K562 (cell line): ENCODE data around the gene MYO15B. TPM values are rescaled to one million over a fixed set of nuclear protein-coding genes. Genes with fewer than 3 reads are reported as not detected.
A peak's percentile ranks its signal among the peaks of the same experiment; 100 is the strongest.

Source experiments
- ATAC-seq: fragments of 200-7000 bp; cut with Tn5 transposase; 3 replicates; pipeline ENCODE4 v1.9.1; 2020; ENCODE audit warnings: moderate library complexity
- BruUV-seq: library from RNA; stranded (reverse); fragments of 400-500 nt; replicated peaks from 2 replicates; lab custom pipeline; 2021; lab: Mats Ljungman, UMichigan
- CTCF ChIA-PET: fragments of 300-600 bp; formaldehyde crosslinking; extraction: SDS; loops from one replicate; lab custom pipeline; 2021; ENCODE audit warnings: low intra/inter-chr PET ratio; lab: Yijun Ruan, JAX
- POLR2A ChIA-PET: fragments of 300-600, 350-650 bp; sonication (Branson Sonifier 250); formaldehyde crosslinking; extraction: SDS; loops from one replicate; lab custom pipeline; 2021; ENCODE audit warnings: antibody characterized with exemption, inconsistent platforms; lab: Yijun Ruan, JAX
- DNase-seq, 4 experiments: peaks; one replicate each; pipeline versions ENCODE4 v3.0.0 to v3.0.0-alpha.2; 2011 to 2018; ENCODE audit warnings: low spot score in 3 of 4, mixed read lengths in 3 of 4; ENCODE audit errors: extremely low read depth in 1 of 4
- FAIRE-seq: peaks from 2 replicates; lab custom pipeline; 2011; peaks lifted over from hg19 to GRCh38; lab: Jason Lieb, UNC
- H2AFZ ChIP-seq: 2 replicates; pipeline ENCODE4 v1.6.0; 2011; ENCODE audit warnings: low read depth, low read length, control low read depth, inconsistent platforms
- H3K27ac ChIP-seq: fragments of 200-600 bp; 3 replicates; pipeline ENCODE4 v1.8.0; 2011; ENCODE audit warnings: low read depth, mild to moderate bottlenecking, control low read depth, inconsistent platforms, low read length, moderate library complexity, mixed read lengths; ENCODE audit errors: extremely low read depth
- H3K27me3 ChIP-seq, 2 experiments: fragments of 300-600 bp in 1 of 2; 2 replicates in 1 of 2; 3 replicates in 1 of 2; pipeline versions ENCODE4 v1.6.0 to v1.8.0; 2011; ENCODE audit warnings: inconsistent platforms in 2 of 2, low read length in 2 of 2, mild to moderate bottlenecking in 1 of 2, mixed read lengths in 1 of 2, moderate library complexity in 1 of 2; ENCODE audit not compliant: control insufficient read depth in 2 of 2, insufficient read depth in 2 of 2
- H3K36me3 ChIP-seq: fragments of 300-600 bp; 3 replicates; pipeline ENCODE4 v1.8.0; 2011; ENCODE audit warnings: mild to moderate bottlenecking, low read length, inconsistent platforms; ENCODE audit not compliant: control insufficient read depth, insufficient read depth
- H3K4me1 ChIP-seq, 2 experiments: fragments of 200-600 bp in 1 of 2; replicated peaks in 1 of 2; 2 replicates in 1 of 2; 3 replicates in 1 of 2; pipeline versions ENCODE4 v1.5.1 to v1.8.0; 2011; ENCODE audit warnings: inconsistent platforms in 2 of 2, low read length in 2 of 2, mild to moderate bottlenecking in 1 of 2, mixed read lengths in 1 of 2, moderate library complexity in 1 of 2; ENCODE audit not compliant: control insufficient read depth in 2 of 2, insufficient read depth in 2 of 2
- H3K4me2 ChIP-seq: 2 replicates; pipeline ENCODE4 v1.6.1; 2011; ENCODE audit warnings: low read length, control low read depth, inconsistent platforms, mixed read lengths; ENCODE audit not compliant: insufficient read depth
- H3K4me3 ChIP-seq: fragments of 200-600 bp; sonication (generic), shearing (Covaris generic); 2 replicates; pipeline ENCODE4 v1.5.1; 2016; ENCODE audit warnings: control low read depth, inconsistent platforms
- H3K79me2 ChIP-seq: fragments of 200-600 bp; 3 replicates; pipeline ENCODE4 v1.8.0; 2011; ENCODE audit warnings: low read length, inconsistent platforms; ENCODE audit not compliant: control insufficient read depth, insufficient read depth
- H3K9ac ChIP-seq, 2 experiments: 2 replicates each; pipeline versions ENCODE4 v1.6.0 to v1.6.1; 2011; ENCODE audit warnings: low read depth in 2 of 2, low read length in 2 of 2, control low read depth in 1 of 2, inconsistent platforms in 1 of 2, mild to moderate bottlenecking in 1 of 2, mixed read lengths in 1 of 2; ENCODE audit not compliant: insufficient read depth in 1 of 2
- H3K9me1 ChIP-seq: one replicate; pipeline ENCODE4 v1.6.0; 2011; ENCODE audit warnings: inconsistent platforms, mild to moderate bottlenecking, low read length, moderate library complexity; ENCODE audit not compliant: control insufficient read depth, insufficient read depth
- H3K9me3 ChIP-seq: replicated peaks from 2 replicates; pipeline ENCODE4 v1.5.1; 2011; ENCODE audit warnings: low read depth, low read length, inconsistent platforms; ENCODE audit not compliant: control insufficient read depth, insufficient read depth
- H4K20me1 ChIP-seq: replicated peaks from 2 replicates; pipeline ENCODE4 v1.6.1; 2011; ENCODE audit warnings: low read length, inconsistent platforms, mixed read lengths; ENCODE audit not compliant: control insufficient read depth, insufficient read depth
- DNMT1 ChIP-seq: fragments of 450-650 bp; IDR thresholded peaks from 2 replicates; pipeline ENCODE4 v1.6.1; 2016; ENCODE audit warnings: antibody characterized with exemption, mild to moderate bottlenecking
- EZH2 ChIP-seq: IDR thresholded peaks from 2 replicates; pipeline ENCODE4 v1.6.1; 2012; ENCODE audit warnings: low read depth, mild to moderate bottlenecking, inconsistent platforms, low read length, borderline replicate concordance
- GTF2F1 ChIP-seq: IDR thresholded peaks from 2 replicates; pipeline ENCODE4 v1.6.1; 2011; ENCODE audit warnings: low read depth, low read length, improper control_type of control experiment
- HDAC2 ChIP-seq: fragments of 450-650 bp; IDR thresholded peaks from 2 replicates; pipeline ENCODE4 v1.6.1; 2016; ENCODE audit warnings: mild to moderate bottlenecking
- KDM5B ChIP-seq: fragments of 200-600 bp; sonication (generic); IDR thresholded peaks from 2 replicates; pipeline ENCODE4 v1.6.1; 2012; ENCODE audit warnings: low read depth, mild to moderate bottlenecking, moderate library complexity, low read length, control low read depth, inconsistent platforms; ENCODE audit not compliant: insufficient replicate concordance
- MEF2A ChIP-seq: IDR thresholded peaks from 2 replicates; pipeline ENCODE4 v1.6.1; 2011; ENCODE audit warnings: low read depth, mild to moderate bottlenecking, low read length, moderate library complexity; ENCODE audit not compliant: control insufficient read depth
- NUFIP1 ChIP-seq: fragments of 450-650 bp; IDR thresholded peaks from 2 replicates; pipeline ENCODE4 v1.6.1; 2018; ENCODE audit not compliant: partially characterized antibody
- PHF20 ChIP-seq: fragments of 450-650 bp; IDR thresholded peaks from 2 replicates; pipeline ENCODE4 v1.6.1; 2018; ENCODE audit not compliant: partially characterized antibody
- SMARCA5 ChIP-seq: fragments of 450-650 bp; IDR thresholded peaks from 2 replicates; pipeline ENCODE4 v1.6.1; 2016
- SRSF9 ChIP-seq: fragments of 200-400 bp; formaldehyde crosslinking; IDR thresholded peaks from 2 replicates; pipeline ENCODE4 v1.6.1; 2017; ENCODE audit warnings: low read depth, low read length, borderline replicate concordance
- ZBTB1 ChIP-seq: sonication (generic); formaldehyde crosslinking; IDR thresholded peaks from 2 replicates; pipeline ENCODE4 v1.8.1; 2023; ENCODE audit warnings: missing genetic modification reagents, low read depth, mild to moderate bottlenecking, borderline replicate concordance
- ZNF436 ChIP-seq: fragments of 250-450, 450-650 bp; sonication (Bioruptor Pico); formaldehyde crosslinking; IDR thresholded peaks from 2 replicates; pipeline ENCODE4 v1.7.0; 2020; ENCODE audit warnings: mild to moderate bottlenecking
- ZNF592 ChIP-seq: fragments of 450-650 bp; IDR thresholded peaks from 2 replicates; pipeline ENCODE4 v1.6.1; 2017; ENCODE audit warnings: antibody characterized with exemption, mild to moderate bottlenecking
- ZNF696 ChIP-seq: fragments of 250-450 bp; sonication (Bioruptor Pico); conservative IDR thresholded peaks from 2 replicates; pipeline ENCODE4 v1.4.0; 2020; ENCODE audit warnings: mild to moderate bottlenecking, moderate library complexity
- ZNF76 ChIP-seq: fragments of 250-450 bp; sonication (Bioruptor Pico); IDR thresholded peaks from 2 replicates; pipeline ENCODE4 v1.4.0; 2020; ENCODE audit warnings: mild to moderate bottlenecking, moderate library complexity, borderline replicate concordance
- ZNF766 ChIP-seq: fragments of 200-800 bp; sonication (Bioruptor generic); conservative IDR thresholded peaks from 2 replicates; pipeline ENCODE4 v1.6.1; 2016; ENCODE audit warnings: missing genetic modification characterization, missing compliant biosample characterization
- WGBS: fragments of 100-300 bp; shearing (Covaris generic); methylation state at CpG from one replicate; pipeline ENCODE4 v1.1.6; 2016; ENCODE audit warnings: low coverage, mixed read lengths; ENCODE audit not compliant: insufficient coverage; ENCODE audit errors: missing lambda C conversion rate; 5-methylcytosine and 5-hydroxymethylcytosine counted together
- in situ Hi-C: fragments of 300-500 bp; cut with MboI; formaldehyde crosslinking; loops from 4 replicates; pipeline ENCODE4 v1.15.0; 2018; ENCODE audit warnings: inconsistent platforms, mixed read lengths
- intact Hi-C: fragments of 100-400 bp; cut with micrococcal nuclease; formaldehyde crosslinking; loops from 2 replicates; pipeline ENCODE4 v1.14.2; 2022
- polyA plus RNA-seq, 8 experiments: library from polyadenylated mRNA; depleted of rRNA in 4 of 8; stranded (reverse) in 5 of 8; unstranded in 3 of 8; fragments of >200 nt; fragmentation: Nextera tagmentation in 2 of 8; fragmentation: Illumina TruSeq in 1 of 8; extraction: Ambion mirVana in 2 of 8; extraction: Trizol in 1 of 8; gene quantifications; 2 replicates each; pipeline versions ENCODE4 v1.2.1 to v1.2.3, GENCODE V29; 2011 to 2014; ENCODE audit warnings: inconsistent platforms in 1 of 8, missing spikeins in 1 of 8
- total RNA-seq, 7 experiments: library from RNA; depleted of rRNA in 6 of 7; stranded (reverse); fragments of >200 nt in 6 of 7; fragmentation: Illumina TruSeq in 2 of 7; extraction: Trizol in 2 of 7; gene quantifications; 2 replicates each; pipeline versions ENCODE4 v1.2.1 to v1.2.3, GENCODE V29; 2011 to 2021; ENCODE audit warnings: low replicate concordance in 1 of 7
- TF ChIP-seq, protein P1 (sequence below): sonication (generic); formaldehyde crosslinking; IDR thresholded peaks from 2 replicates; pipeline ENCODE4 v1.8.0; 2022; ENCODE audit warnings: mild to moderate bottlenecking, missing genetic modification reagents

MYO15B gene
- total and polyA plus RNA-seq, 9 of the 15 experiments (the other 6 are each of a cell fraction or from before 2014, with no cell fraction given), result 0.05 to 3.1 (median 0.83) TPM; not detected in 2

GRCh38 chr17:75540923-75541503 is 46.6 kb upstream of the MYO15B start:
- 16% methylated on average over 3 of the region's 4 CpGs for WGBS
- Histone ChIP-seq H3K27me3 (no peaks in the 10 kb centered on the region), H3K36me3 (no peaks in the 10 kb centered on the region), H3K9me3 (no peaks in the 10 kb centered on the region), H2AFZ (no peak overlapping the region), H3K4me1 (peaks cover 6 to 41% of the 10 kb centered on the region in 2 experiments; a peak in 3 of 5 replicates), H3K27ac (no peak overlapping the region), H3K9ac (peak overlapping the region in 1 of 2 experiments; percentile 31; a peak in 2 of 4 replicates), H3K79me2 (no peaks in the 10 kb centered on the region), H3K4me2 (no peak overlapping the region), H4K20me1 (peaks cover 12% of the 10 kb centered on the region; the same call in 1 of the 2 replicates), H3K9me1 (no peaks in the 10 kb centered on the region), H3K4me3 (no peak overlapping the region)
- in situ Hi-C loops (no loop called here), intact Hi-C loops (no loop called here)
- ATAC-seq (no peak), FAIRE-seq (no peak), DNase-seq (no peak)
- BruUV-seq, result no TSS peak
- ChIA-PET POLR2A (interaction anchor here (0.6 kb wide), 1 partner anchor 251 kb away, joined by 3 read pairs; no protein-coding TSS in a partner anchor), CTCF (no interaction called here)
- TF ChIP-seq DNMT1 (no peak), SMARCA5 (no peak), ZNF436 (no peak), ZNF696 (CRISPR knock-in tag) (no peak), HDAC2 (no peak), KDM5B (no peak), PHF20 (no peak), SRSF9 (no peak), MEF2A (no peak), NUFIP1 (no peak), ZBTB1 (CRISPR knock-in tag) (no peak), EZH2 (no peak), GTF2F1 (no peak), ZNF592 (no peak), ZNF76 (CRISPR knock-in tag) (no peak), ZNF766 (CRISPR knock-in tag) (no peak)
- TF ChIP-seq, protein P1, sequence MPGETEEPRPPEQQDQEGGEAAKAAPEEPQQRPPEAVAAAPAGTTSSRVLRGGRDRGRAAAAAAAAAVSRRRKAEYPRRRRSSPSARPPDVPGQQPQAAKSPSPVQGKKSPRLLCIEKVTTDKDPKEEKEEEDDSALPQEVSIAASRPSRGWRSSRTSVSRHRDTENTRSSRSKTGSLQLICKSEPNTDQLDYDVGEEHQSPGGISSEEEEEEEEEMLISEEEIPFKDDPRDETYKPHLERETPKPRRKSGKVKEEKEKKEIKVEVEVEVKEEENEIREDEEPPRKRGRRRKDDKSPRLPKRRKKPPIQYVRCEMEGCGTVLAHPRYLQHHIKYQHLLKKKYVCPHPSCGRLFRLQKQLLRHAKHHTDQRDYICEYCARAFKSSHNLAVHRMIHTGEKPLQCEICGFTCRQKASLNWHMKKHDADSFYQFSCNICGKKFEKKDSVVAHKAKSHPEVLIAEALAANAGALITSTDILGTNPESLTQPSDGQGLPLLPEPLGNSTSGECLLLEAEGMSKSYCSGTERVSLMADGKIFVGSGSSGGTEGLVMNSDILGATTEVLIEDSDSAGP (CRISPR knock-in tag), result no peak
